Tibial artery (tissue), 4 donors: ENCODE data around the gene ZC3H7B.
A peak's percentile ranks its signal among the peaks of the same experiment; 100 is the strongest.

ENCODE experiments used
- DNase-seq, 2 donors: peaks; one replicate each; pipeline ENCODE4 v3.0.0-alpha.2; 2019
- H3K27ac ChIP-seq, 2 donors: fragments of 200-600 bp; sonication (generic) in 1 of 2; 1 replicate in 1 of 2; 2 replicates in 1 of 2; pipeline ENCODE4 v1.5.1; 2018 to 2019; ENCODE audit warnings: mild to moderate bottlenecking in 1 of 2
- H3K27me3 ChIP-seq, 2 donors: fragments of 200-600 bp; sonication (generic) in 1 of 2; one replicate each; pipeline versions ENCODE4 v1.5.1 to v1.6.0; 2016 to 2019
- H3K36me3 ChIP-seq, 3 donors: fragments of 200-600 bp; sonication (generic) in 2 of 3; one replicate each; pipeline ENCODE4 v1.5.1; 2016 to 2019; ENCODE audit warnings: mild to moderate bottlenecking in 2 of 3
- H3K4me1 ChIP-seq, 4 donors: fragments of 200-600 bp; sonication (generic) in 2 of 4; 1 replicate in 3 of 4; 2 replicates in 1 of 4; pipeline ENCODE4 v1.5.1; 2016 to 2019
- H3K4me3 ChIP-seq, 2 donors: fragments of 200-600 bp; sonication (generic) in 1 of 2; 1 replicate in 1 of 2; 2 replicates in 1 of 2; pipeline ENCODE4 v1.5.1; 2018 to 2019; ENCODE audit warnings: mild to moderate bottlenecking in 2 of 2
- H3K9me3 ChIP-seq, 3 donors: fragments of 200-600 bp; sonication (generic) in 1 of 3; one replicate each; pipeline ENCODE4 v1.5.1; 2016 to 2019
- CTCF ChIP-seq, 2 experiments: fragments of 200-600 bp in 1 of 2; fragments of 450-650 bp in 1 of 2; IDR thresholded peaks; one replicate each; pipeline ENCODE4 v1.5.1; 2017 to 2019; ENCODE audit warnings: antibody characterized with exemption in 2 of 2, mild to moderate bottlenecking in 1 of 2, moderate library complexity in 1 of 2
- intact Hi-C: fragments of 100-400 bp; cut with DNase I; formaldehyde crosslinking; loops from one replicate; pipeline ENCODE4 v1.15.0; 2023; ENCODE audit warnings: low total_unique reads

ZC3H7B gene

GRCh38 chr22:41280065-41280464, 21.3 kb upstream of the ZC3H7B start:
- Histone ChIP-seq H3K4me3 (no peak overlapping the region), H3K9me3 (no peaks in the 10 kb centered on the region), H3K27ac (no peak overlapping the region), H3K4me1 (peaks cover 0 to 7% (median 5%) of the 10 kb centered on the region in 4 donors), H3K27me3 (no peaks in the 10 kb centered on the region), H3K36me3 (peaks cover 22 to 86% (median 65%) of the 10 kb centered on the region in 3 donors)
- intact Hi-C loops: loop anchor here (10.0 kb wide), 1 partner anchor 185 kb away; the partner anchor contains the start of genes ACO2 and PHF5A
- no peak for TF ChIP-seq CTCF (IDR thresholded peaks at IDR 0.05)
- DNase-seq: no peak

GRCh38 chr22:41280854-41281253, 20.5 kb upstream of the ZC3H7B start:
- no peaks in the 10 kb centered on the region for H3K9me3 ChIP-seq
- no peak overlapping the region for H3K27ac ChIP-seq
- H3K27me3 ChIP-seq: no peaks in the 10 kb centered on the region
- no peak for TF ChIP-seq CTCF (IDR thresholded peaks at IDR 0.05)
- intact Hi-C loops: loop anchor here (10.0 kb wide), 1 partner anchor 184 kb away; the partner anchor contains the start of genes ACO2 and PHF5A
- H3K4me3 ChIP-seq: no peak overlapping the region
- H3K36me3 ChIP-seq: peaks cover 20 to 78% (median 57%) of the 10 kb centered on the region in 3 donors
- peaks cover 0 to 15% (median 8%) of the 10 kb centered on the region in 4 donors for H3K4me1 ChIP-seq
- no peak for DNase-seq

GRCh38 chr22:41284465-41284864, 16.9 kb upstream of the ZC3H7B start:
- H3K4me1 ChIP-seq: peaks cover 0 to 23% (median 11%) of the 10 kb centered on the region in 4 donors
- no peak for TF ChIP-seq CTCF (IDR thresholded peaks at IDR 0.05)
- intact Hi-C loops: loop anchor here (10.0 kb wide), 1 partner anchor 180 kb away; the partner anchor contains the start of genes ACO2 and PHF5A
- DNase-seq: no peak
- no peak overlapping the region for H3K27ac ChIP-seq
- H3K4me3 ChIP-seq: no peak overlapping the region
- H3K27me3 ChIP-seq: no peaks in the 10 kb centered on the region
- H3K9me3 ChIP-seq: no peaks in the 10 kb centered on the region
- peaks cover 10 to 48% (median 25%) of the 10 kb centered on the region in 3 donors for H3K36me3 ChIP-seq

- intact Hi-C loops: loop anchor here (5.0 to 10.0 kb wide), 2 partner anchors 179 to 242 kb away; partner anchors contain the start of genes ACO2 and PHF5A
- DNase-seq: peak; percentile 23 to 77
- no peak for TF ChIP-seq CTCF (IDR thresholded peaks at IDR 0.05)
- Histone ChIP-seq H3K27ac (peak overlapping the region; percentile 68 to 70), H3K27me3 (no peaks in the 10 kb centered on the region), H3K4me3 (peak overlapping the region; percentile 77 to 95), H3K4me1 (peaks cover 0 to 23% (median 11%) of the 10 kb centered on the region in 4 donors), H3K36me3 (peaks cover under 1 to 38% (median 17%) of the 10 kb centered on the region in 3 donors), H3K9me3 (no peaks in the 10 kb centered on the region)
Measured at GRCh38 chr22:41285441-41285819, 15.9 kb upstream of the ZC3H7B start.

- H3K36me3 ChIP-seq: peaks cover 0 to 32% (median 11%) of the 10 kb centered on the region in 3 donors
- no peaks in the 10 kb centered on the region for H3K9me3 ChIP-seq
- H3K27me3 ChIP-seq: no peaks in the 10 kb centered on the region
- peak; percentile 36 to 47 for TF ChIP-seq CTCF (IDR thresholded peaks at IDR 0.05)
- H3K4me1 ChIP-seq: peaks cover 0 to 23% (median 13%) of the 10 kb centered on the region in 4 donors
- peak within 1 kb of the TSS; percentile 68 to 70 for H3K27ac ChIP-seq
- peak; percentile 96 to 99 for DNase-seq
- peak within 1 kb of the TSS; percentile 77 to 95 for H3K4me3 ChIP-seq
- intact Hi-C loops: loop anchor here (5.0 to 10.0 kb wide), 2 partner anchors 179 to 241 kb away; partner anchors contain the start of genes ACO2 and PHF5A
Measured at GRCh38 chr22:41285820-41286638, 15.3 kb upstream of the ZC3H7B start, which contains the start of gene RANGAP1. TSS of gene RANGAP1 (minus strand) at chr22:41286187. CDS start at chr22:41281044, 5,143 bp downstream.
